ENCODE data around the gene ANAPC15.

Gene ANAPC15

DNA sequence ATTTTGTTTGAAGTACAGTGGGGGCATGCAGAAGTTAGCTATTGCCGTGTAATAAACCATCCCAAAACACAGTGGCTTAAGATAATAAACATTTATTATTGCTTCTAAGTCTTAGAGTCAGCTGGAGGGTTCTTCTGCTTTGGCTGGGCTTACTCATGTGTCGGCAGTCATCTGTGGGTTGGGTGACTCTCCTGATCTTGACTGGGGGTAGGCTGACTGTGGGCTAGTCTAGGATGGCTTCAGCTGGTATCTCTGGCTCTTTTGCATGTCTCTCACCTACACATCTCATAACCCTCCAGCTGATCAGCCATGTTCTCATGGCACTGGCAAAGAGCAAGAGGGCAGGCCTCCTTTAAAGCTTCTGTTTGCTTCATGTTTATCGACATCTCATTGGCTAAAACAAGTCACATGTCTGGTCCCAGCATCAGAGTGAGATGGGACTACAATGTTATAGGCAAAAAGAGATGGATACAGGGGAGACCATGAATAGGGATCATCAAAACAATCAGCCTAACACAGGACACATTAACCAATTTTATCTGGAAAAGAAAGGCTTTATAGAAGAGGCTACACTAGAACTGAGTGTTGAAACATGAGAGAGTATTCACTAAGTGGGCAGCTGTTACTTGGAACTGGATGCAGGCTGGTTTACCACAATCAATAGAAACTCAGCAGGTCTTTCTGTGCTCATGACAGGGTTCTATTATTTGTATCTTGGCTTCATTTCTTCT is 26.7 kb downstream of the ANAPC15 start:
- no peak for DNase-seq (ENCODE audit: low read depth in 1 of 2, low spot score in 1 of 2)

DNA sequence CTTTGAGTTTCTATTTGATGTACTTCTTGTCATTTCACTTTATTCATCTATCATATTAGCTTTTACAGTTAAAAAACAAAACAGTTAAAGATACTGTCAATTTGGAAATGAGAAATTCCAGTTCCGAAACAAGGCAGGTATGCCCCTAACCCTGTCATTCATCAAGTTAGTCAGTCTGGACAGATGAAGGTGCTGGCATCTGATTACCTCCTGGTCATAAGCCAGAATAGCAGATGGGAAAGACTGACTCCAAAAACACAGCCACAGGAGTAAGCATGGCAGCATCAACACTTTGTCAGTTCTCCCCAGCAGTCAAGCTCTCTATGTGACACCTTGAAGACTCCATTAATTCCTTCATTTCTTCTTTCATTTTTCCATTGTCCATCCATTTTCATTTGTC is 27.5 kb downstream of the ANAPC15 start:
- DNase-seq (ENCODE audit: low read depth in 1 of 2, low spot score in 1 of 2), result no peak

DNA sequence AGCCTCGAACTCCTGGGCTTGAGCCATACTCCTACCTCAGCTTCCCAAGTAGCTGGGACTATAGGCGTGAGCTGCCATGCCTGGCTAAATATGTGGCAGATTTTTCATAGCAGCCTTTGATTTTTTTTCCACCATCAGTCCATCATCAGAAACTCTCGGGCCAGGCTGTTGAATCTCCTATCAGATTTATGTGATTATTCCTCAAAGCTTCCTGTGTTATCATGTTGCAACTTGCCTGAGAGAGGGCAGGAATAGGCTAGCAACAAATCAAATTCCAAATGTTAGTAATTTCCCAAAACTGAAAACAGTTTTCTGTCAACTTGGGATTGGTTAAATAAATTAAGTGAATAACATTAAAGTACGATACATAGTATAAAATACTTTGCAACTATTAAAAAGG is 28.4 kb downstream of the ANAPC15 start:
- no peak for DNase-seq (ENCODE audit: low read depth in 1 of 2, low spot score in 1 of 2)

DNA sequence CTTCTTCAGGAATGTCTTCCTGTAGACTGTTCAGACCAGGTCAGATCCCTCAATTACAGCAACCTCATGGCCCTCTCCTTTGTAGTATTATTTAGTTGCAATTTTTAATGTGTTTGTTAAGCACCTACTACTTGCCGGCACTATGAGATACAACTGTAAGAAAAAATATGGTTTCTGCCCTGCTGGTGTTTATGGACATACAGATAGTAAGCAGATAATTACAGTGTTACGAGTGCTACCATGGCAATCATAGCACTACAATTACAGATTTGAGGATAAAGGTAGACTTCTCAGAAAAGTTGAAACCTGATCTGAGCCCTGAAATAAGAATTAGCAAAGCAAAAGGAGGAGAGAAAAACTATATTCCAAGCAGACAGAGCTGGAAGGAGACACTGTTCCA is 29.1 kb downstream of the ANAPC15 start:
- no peak for DNase-seq (ENCODE audit: low read depth in 1 of 2, low spot score in 1 of 2)

DNA sequence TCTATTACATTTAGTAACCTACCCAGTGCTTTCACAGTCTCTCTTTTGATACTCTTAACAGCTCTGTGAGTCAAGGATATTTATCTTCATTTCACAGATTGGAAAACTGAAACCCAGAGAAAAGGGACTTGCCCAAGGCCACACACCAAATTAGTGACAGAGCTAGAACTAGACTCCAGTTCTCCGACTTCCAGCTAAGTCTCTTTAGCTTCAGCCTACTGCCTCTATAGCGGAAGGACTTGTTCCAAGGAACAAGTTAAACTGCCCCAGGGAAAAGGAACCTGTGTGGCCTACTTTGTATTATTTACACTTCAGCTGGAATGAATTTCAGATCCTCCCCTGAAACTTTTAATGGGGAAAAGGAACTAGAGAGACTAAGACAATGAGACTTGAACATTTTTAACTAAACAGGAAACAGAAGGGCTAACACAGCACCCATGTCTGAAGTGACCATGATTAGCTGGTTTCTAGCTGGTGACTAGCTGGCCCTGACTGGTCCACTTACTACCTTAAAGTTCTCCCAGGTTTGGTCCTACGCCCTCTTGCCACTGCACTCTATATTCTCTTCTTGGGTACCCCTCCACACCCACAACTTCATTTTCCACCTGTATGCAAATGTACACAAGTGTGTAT is 30.6 kb downstream of the ANAPC15 start:
- DNase-seq (ENCODE audit: low read depth in 1 of 2, low spot score in 1 of 2), result no peak

DNA sequence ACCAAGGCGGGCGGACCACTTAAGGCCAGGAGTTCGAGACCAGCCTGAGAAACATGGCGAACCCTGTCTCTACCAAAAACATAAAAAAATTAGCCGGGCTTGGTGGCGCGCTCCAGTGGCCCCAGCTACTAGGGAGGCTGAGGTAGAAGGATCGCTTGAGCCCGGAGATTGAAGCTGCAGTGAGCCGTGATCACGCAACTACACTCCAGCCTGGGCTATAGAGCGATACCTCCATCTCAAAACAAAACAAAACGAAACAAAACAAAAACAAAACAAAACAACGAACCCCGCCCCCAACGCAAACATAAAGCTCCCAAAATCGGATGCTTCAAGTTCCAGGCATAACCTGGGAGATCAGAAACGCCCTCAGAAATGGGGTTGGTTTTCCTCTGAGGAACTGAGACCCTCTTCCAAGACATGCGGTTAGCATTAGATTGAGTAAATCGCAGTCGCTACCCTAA is 31.3 kb downstream of the ANAPC15 start:
- no peak for DNase-seq (ENCODE audit: low read depth in 1 of 2, low spot score in 1 of 2)

DNA sequence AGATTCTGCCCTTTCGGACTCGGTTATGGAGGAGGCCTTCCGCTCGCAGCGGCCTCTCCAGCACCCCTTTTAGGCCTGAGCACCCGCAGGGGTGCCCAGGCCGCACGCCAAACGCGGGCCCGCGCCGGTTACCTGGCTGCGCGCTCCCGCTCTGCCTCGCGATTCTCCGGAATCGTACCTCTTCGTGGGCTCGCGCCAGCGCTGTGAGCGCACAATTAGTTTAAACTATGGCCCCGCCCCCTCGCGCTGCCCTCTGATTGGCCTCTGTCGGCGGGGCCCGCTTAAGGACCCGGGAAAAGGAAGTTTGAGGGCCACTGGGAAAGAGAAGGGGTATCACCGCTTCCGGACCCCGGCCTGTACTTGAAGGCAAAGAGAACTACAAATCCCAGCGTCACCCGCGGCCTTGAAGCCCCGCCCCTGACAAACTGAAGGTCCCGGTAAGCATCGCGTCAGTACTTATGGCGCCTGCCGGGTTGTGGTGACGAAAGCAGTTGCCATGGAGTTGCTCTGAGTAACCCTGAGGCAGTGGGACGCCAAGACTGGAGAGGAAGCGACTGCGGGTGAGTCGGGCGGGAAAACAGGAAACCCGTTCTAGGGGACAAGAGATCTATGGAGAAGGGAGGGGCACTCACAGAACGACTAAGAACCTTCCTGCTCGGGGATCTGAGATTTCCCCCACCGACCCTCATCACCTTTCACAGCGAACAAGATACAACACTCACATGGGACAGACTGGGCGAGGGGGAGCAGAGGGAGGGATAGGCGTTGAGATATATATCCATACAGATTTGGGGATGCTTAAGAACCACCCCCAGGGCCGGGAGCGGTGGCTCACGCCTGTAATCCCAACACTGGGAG is 31.9 kb downstream of the ANAPC15 start, which contains the start of the genes LRRC51 and NUMA1:
TSS of gene LRRC51 (plus strand) at position 525 of the 858 bp plus-strand sequence. CDS start 8,234 bp downstream, outside the sequence.
TSS of gene NUMA1 (minus strand) at position 217 of the 858 bp plus-strand sequence. CDS start 44,599 bp downstream, outside the sequence.
- peak; percentile 97 to 98 for DNase-seq (ENCODE audit: low read depth in 1 of 2, low spot score in 1 of 2)

DNA sequence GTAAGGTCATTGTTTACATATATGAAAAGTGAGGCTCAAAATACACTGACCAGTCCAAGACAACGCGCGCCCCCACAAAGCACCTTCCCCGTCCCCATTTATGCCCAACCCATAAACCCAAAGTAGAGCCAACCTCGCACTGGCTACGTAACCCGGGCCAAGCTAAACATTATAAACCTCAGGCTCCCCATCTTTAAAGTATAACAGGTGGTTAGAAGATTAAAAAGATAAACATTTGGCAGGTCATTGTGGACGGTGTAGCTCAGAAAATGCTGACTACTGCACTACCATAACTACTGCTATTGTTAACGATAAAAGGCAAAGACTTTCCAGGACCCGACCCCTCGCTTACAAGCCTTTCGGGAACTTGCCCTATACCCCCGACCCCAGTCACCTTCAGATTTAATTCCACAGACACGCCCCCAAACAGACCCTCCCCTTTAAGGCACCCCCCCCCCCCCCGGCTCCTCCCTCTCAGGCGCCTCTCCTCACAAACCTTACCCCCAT is 32.6 kb downstream of the ANAPC15 start:
- DNase-seq (ENCODE audit: low read depth in 1 of 2, low spot score in 1 of 2), result no peak

DNA sequence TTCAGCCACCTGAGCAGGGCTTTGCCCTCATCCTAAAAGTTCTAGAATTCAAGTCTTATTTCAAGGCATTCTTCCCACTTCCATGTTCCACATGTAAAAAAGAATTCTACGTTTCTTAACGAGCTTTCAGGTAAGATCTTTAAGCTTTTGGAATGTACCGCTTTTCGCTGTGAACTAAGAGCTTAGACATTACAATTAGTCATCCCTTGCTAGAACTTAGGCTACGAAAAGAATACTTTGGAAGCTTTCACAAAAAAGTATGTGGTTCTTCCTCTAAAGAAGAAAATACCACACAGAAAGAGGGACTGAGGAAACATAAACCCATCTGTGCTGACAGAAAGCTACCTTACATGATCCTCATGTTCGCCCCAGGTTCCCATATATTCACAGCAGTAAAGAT is 34.0 kb downstream of the ANAPC15 start:
- DNase-seq (ENCODE audit: low read depth in 1 of 2, low spot score in 1 of 2), result no peak

DNA sequence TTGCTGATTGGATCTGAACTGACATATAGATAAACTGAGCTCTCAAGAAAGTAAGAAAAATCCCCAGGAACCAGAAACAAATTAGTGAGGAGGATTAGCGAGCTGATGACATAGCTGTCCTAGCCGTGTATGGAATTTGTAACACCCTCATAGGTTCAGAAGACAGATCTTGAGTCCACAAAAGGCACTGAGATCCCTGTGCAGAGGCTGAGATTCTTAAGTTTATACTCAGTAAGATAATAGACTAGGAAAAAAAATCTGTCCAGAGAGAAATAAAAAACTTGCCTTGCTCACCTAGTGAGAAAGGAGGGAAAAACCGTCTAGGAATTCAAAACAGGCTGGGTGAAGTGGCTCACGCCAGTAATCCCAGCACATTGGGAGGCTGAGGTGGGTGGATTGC is 36.7 kb downstream of the ANAPC15 start:
- no peak for DNase-seq (ENCODE audit: low read depth in 1 of 2, low spot score in 1 of 2)

DNA sequence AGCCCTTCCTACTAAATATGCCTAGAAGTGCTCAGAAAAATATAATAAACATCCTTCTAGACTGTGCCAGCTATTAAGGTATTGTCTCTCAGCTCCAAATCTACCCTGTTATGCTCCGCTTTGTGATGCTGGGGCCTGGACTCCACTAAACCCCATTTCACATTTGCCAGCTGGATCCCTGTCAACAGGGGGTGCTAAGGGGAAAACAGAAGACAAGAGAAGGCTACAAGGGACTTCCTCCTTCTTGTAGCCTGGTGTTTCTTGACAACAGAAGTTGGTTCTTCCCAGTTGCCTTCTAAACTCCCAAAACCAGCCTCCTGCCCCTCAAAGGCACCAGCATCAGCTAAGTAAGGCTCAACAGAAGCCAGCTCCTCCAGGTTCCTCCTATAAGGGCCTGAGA is 37.4 kb downstream of the ANAPC15 start:
- DNase-seq (ENCODE audit: low read depth in 1 of 2, low spot score in 1 of 2), result no peak

DNA sequence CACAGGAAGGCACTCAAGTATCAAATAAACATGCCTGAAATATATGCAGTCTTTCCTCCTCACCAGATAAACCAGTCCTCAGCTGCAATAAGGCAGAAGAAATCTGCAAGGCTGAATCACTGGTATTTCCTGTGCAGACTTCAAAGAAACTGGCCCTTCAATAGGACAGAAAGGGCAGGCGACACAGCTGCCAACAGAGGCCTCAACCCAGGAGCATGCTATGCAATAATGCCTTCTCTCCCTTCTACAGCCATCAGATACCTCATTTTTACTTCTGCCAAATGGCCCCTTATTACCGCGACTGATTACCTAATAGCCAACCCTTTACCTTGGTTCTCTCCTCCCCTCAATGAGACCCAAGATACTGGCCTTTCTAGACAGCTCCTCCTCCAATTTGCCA is 40.1 kb downstream of the ANAPC15 start:
- DNase-seq (ENCODE audit: low read depth in 1 of 2, low spot score in 1 of 2), result no peak

DNA sequence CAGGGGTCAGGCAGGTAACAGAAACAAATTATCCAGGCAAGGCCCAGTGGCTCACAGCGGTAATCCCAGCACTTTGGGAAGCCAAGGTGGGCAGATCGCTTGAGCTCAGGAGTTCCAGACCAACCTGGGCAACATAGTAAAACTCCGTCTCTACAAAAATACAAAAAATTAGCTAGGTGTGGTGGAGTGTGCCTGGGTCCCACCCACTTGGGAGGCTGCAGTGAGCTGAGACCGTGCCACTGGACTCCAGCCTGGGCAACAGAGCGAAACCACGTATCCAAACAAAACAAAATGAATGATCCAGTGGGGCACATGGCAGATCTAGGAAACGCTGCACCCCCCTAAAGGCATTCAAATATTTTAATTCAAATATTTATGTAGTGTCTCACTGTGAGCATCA is 42.0 kb downstream of the ANAPC15 start:
- no peak for DNase-seq (ENCODE audit: low read depth in 1 of 2, low spot score in 1 of 2)

DNA sequence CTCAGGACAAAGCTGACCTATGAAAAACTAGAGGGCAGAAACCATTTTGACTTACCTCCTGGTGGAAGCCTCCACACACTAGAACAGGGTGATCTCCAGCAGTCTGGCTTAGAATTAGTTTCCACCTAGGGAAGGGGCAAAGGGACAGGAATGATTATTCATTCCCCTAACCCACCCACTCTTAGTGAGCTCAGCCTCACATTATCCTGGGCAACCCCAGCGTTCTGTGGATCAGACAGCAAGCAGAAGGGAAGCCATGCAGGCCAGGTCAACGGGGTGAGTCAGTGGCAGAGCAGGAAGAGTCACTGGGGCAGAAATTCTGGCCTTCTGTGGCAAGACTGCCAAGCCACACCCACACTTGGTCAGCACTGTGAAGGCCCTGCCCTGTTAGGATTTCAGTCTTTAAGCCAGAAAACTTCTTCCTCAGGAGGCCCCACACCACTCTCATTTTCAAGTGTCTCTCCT is 42.7 kb downstream of the ANAPC15 start:
- no peak for DNase-seq (ENCODE audit: low read depth in 1 of 2, low spot score in 1 of 2)

DNA sequence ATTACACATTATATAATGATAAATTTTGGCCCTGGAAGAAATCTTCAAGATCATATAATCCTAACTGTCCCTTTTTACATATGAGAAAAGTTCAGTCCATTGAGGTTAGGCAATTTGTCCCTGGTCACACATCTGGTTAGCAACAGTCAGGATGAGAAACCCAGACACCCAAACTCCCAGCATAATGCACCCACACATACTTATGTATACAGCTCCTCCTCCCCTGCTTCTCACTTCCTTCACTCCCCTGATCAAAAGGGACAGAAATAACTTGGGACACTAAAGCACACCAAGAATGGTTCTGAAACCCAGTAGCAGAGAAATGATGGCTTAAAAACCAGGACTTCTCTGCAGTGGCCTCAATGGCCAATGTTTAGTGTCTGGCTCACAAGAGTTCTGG is 43.3 kb downstream of the ANAPC15 start:
- DNase-seq (ENCODE audit: low read depth in 1 of 2, low spot score in 1 of 2), result no peak

DNA sequence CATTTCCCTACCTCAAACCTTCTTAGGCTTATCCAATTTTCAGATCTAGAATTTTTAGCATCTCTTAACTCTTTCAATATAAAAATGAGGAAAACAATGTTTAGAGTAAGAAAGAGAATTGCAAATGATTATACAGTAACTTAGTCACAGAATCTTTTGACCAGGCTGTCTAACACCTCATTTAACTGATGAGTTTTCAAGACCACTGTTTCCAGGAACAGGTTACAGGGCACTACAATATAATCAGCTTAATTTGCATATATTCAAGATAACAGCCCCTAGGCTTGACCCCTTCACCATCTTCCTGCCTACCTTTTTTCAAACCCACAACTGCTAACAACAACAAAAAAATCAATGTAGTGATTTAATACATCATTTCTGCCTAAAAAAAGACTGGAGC is 44.8 kb downstream of the ANAPC15 start:
- no peak for DNase-seq (ENCODE audit: low read depth in 1 of 2, low spot score in 1 of 2)

DNA sequence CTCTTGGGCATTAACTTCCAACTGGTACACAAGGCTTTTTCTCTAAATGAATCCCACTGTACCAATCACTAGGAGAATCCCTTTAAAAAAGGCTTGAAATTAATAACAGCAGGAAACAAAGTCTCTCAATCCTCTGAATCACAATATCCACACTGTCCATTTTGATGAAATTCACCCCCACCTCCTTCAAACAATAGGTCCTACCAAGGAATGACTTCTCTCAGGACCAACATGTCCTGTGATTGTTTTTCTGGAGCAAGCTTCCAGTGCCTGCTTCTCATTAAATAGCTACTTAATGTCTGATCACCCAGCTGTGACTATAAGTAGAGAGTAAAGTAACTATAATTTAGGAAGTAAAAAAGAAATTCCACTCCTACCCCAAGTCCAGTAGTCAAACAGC is 45.2 kb downstream of the ANAPC15 start:
- DNase-seq (ENCODE audit: low read depth in 1 of 2, low spot score in 1 of 2), result no peak

DNA sequence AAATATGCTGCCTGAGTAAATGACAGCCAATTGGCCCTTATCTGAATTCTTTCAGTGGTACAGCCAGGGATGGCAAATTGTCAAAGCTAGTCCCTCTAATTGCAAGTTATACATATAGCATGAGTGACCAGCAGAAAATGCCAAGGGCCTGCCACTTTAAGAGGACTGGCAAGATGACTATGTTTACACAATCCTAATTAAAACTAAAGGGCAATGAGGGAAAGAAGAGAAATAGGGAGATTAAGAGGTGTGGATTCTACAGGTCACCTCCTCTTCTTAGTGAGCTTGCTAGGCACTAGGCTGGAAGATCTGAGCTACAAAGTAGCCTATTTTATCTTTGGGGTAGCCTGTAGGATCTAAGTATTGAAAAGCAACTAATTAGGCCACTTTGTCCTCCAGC is 45.6 kb downstream of the ANAPC15 start:
- no peak for DNase-seq (ENCODE audit: low read depth in 1 of 2, low spot score in 1 of 2)

DNA sequence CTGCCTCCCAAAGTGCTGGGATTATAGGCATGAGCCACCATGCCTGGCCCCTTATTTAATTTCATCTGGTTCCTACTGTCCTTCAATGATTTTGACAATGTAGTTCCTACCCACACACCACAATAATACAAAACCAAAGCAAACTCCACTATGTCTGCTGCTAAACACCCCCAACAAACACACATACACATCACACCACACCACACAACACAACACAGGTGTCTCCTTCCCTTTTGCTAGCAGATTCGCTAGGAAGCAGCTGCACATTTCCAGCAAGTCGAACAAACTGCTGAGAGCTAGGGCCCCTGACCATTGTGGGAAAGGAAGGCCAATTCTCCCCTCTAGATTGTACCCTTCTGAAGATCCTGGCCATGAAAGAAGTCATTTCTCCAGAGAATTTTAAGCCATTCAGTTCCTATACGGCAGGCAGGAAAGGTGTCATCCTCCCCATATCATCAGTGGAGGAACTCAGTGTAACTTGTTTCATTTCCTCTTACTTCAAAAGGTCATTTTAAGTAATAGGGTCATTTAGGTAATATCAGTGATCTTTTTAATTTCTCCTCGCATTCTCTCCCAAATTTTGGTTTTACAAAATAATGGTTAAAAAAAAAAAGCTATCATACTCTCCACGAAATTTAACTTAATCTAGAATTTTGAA is 50.6 kb downstream of the ANAPC15 start:
- no peak for DNase-seq (ENCODE audit: low read depth in 1 of 2, low spot score in 1 of 2)
